Astrocyte of the spinal cord (primary cell): ENCODE results near the gene CARNS1.

Source experiments
- DNase-seq: peaks from one replicate; pipeline ENCODE4 v3.0.0; 2011; ENCODE audit warnings: low read depth, low spot score
- H3K4me3 ChIP-seq: 2 replicates; pipeline ENCODE4 v1.5.1; 2011; ENCODE audit warnings: low read depth, mild to moderate bottlenecking, low read length, moderate library complexity
- in situ Hi-C: cut with HindIII; loops from 2 replicates; pipeline ENCODE4 v1.10.0; 2017; ENCODE audit warnings: low sequenced_read_pairs
- TF ChIP-seq, protein P1 (sequence below): IDR thresholded peaks from 2 replicates; pipeline ENCODE4 v1.5.1; 2012; ENCODE audit warnings: low read depth, mild to moderate bottlenecking, low read length, inconsistent platforms

The CARNS1 gene

DNA sequence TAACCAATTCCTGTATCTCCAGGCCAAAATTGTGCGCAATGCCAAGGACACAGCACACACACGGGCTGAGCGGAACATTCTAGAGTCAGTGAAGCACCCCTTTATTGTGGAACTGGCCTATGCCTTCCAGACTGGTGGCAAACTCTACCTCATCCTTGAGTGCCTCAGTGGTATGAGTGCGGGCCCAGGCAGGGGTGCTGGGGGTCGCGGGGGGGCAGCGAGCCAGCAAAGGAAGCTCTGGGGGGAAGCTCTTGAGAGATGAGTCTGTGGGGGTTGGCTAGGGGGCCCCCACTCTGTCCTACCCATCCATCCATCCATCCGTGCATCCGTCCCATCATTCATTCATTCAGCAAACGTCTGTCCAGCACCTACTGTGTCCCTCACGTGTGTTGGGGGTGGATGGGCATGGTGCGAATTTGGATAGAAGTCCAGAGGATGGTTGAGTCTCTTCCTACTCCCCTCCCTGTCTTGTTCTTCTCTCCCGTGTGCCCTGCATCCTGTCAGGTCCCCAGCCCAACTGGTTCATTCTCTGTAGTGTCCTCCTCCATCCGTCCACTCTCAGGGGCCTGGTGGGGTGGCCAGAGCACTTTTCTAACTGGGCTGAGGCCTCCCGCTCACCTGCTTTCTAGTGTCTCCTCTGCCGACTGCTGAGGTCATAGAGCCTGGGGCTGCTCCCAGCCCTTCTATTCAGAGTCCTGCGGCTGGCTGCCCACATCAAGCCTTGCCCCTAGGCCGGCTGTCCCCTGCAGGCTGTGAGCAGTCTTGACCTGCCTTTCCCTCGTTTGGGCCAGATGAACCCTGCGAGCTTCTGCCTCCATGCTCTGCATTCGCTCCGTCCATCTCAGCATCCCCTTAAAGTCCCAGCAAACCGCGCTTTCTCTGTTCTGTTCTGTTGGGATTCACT is 16.1 kb downstream of the CARNS1 start:
- no peak for DNase-seq
- in situ Hi-C loops, result no loop called here
- no peak overlapping the region for H3K4me3 ChIP-seq
- TF ChIP-seq, protein P1, sequence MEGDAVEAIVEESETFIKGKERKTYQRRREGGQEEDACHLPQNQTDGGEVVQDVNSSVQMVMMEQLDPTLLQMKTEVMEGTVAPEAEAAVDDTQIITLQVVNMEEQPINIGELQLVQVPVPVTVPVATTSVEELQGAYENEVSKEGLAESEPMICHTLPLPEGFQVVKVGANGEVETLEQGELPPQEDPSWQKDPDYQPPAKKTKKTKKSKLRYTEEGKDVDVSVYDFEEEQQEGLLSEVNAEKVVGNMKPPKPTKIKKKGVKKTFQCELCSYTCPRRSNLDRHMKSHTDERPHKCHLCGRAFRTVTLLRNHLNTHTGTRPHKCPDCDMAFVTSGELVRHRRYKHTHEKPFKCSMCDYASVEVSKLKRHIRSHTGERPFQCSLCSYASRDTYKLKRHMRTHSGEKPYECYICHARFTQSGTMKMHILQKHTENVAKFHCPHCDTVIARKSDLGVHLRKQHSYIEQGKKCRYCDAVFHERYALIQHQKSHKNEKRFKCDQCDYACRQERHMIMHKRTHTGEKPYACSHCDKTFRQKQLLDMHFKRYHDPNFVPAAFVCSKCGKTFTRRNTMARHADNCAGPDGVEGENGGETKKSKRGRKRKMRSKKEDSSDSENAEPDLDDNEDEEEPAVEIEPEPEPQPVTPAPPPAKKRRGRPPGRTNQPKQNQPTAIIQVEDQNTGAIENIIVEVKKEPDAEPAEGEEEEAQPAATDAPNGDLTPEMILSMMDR, result no peak

DNA sequence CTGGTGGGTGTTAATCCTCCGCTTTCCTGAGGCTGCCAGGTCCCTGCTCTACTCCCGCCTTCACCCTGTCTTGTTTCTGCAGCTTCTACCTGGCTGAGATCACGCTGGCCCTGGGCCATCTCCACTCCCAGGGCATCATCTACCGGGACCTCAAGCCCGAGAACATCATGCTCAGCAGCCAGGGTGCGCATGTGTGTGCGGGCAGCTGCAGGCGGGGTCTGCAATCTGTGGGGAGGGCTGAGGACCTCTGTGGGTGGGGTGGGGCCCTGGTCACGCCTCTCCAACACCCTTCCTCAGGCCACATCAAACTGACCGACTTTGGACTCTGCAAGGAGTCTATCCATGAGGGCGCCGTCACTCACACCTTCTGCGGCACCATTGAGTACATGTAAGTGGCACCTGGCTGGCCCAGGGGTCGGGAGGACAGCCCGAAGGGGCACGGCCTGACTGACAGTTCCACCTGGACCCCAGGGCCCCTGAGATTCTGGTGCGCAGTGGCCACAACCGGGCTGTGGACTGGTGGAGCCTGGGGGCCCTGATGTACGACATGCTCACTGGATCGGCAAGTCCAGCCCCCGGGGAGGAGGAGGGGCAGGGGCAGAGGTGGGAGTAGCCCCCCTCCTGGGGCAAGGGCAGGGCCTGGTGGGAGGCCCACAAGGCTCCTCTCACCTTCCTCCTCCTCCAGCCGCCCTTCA is 17.3 kb downstream of the CARNS1 start:
- DNase-seq, result no peak
- TF ChIP-seq, protein P1, result no peak
- H3K4me3 ChIP-seq, result no peak overlapping the region
- in situ Hi-C loops, result no loop called here

DNA sequence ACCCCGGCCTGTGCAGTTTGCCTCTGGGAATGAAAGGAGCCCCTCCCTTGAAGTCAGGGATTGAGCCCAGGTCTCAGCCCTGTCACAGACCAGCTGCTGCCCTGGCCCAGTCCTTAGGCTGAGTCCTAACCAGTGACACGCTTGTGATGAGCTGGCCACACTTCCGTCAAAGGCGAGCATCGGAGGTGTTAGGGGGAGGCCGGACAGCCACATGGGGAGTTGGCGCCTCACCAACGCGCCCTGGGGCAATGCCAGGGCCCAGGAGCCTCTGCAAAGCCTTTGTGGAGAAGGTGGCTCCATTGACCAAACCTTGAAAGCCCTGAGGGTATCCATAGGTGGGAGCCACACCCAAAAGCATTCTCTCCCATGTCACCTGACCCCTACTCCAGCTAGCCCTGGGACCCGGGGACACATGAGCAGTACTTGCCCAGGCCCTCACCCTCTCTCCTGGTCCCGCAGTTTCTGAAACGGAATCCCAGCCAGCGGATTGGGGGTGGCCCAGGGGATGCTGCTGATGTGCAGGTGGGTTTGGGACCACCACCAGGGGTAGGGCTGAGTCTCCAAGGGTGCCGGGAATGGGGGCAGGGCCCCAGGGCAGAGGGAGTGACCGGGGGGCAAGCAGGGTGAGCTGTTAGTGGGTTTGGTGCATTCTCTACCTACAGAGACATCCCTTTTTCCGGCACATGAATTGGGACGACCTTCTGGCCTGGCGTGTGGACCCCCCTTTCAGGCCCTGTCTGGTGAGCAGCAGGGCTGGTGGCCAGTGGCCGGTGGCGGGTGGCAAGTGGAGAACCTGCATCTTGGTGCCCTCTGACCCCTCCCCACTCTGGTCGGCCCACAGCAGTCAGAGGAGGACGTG is 18.3 kb downstream of the CARNS1 start:
- TF ChIP-seq, protein P1, result no peak
- no peak overlapping the region for H3K4me3 ChIP-seq
- no peak for DNase-seq
- in situ Hi-C loops, result no loop called here

DNA sequence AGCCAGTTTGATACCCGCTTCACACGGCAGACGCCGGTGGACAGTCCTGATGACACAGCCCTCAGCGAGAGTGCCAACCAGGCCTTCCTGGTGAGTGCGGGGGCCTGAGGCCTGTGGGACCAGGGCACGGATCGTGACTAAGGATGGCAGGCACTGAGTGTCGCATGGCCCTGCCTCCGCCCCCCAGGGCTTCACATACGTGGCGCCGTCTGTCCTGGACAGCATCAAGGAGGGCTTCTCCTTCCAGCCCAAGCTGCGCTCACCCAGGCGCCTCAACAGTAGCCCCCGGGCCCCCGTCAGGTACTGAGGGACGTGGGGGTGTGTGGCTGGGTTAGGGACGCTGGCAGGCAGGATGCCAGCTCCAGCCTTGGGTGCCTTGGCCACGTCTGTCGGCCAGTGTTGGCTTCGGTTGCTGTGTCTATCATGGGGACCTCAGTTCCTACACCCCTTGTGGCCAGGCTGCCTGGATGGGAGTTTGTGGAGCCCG is 19.0 kb downstream of the CARNS1 start:
- no peak overlapping the region for H3K4me3 ChIP-seq
- TF ChIP-seq, protein P1, result no peak
- DNase-seq, result no peak
- in situ Hi-C loops, result no loop called here

DNA sequence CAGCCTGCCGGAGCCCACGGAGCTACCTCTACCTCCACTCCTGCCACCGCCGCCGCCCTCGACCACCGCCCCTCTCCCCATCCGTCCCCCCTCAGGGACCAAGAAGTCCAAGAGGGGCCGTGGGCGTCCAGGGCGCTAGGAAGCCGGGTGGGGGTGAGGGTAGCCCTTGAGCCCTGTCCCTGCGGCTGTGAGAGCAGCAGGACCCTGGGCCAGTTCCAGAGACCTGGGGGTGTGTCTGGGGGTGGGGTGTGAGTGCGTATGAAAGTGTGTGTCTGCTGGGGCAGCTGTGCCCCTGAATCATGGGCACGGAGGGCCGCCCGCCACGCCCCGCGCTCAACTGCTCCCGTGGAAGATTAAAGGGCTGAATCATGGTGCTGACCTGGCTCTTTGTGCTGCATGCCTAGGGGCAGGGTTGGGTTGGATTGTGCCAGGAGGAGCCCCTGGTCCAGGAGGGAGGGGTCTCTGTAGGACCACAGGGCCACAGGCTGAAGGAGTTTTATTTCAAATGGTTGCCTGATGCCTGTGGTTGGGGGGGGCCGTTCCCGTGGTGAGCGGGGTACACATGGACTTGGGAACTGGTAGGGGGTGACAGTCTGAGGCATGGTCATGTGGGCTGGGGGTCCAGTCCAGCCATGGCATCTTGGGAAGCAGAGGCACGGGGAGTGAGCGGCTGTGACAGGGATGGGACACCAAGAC is 19.7 kb downstream of the CARNS1 start:
- DNase-seq, result no peak
- TF ChIP-seq, protein P1, result no peak
- in situ Hi-C loops, result no loop called here
- no peak overlapping the region for H3K4me3 ChIP-seq
